ENCODE data around the gene TYK2.

Gene TYK2

GRCh38 chr19:10305139-10305806 lies 75.1 kb downstream of the TYK2 start:
- DNase-seq: peak; percentile 78
